HG03460 (cell line): ENCODE results near the gene CLPTM1L.
"Not testable (repeated sequence)": the region's sequence is repeated elsewhere in the genome, so short reads cannot be mapped to it uniquely, and the experiment has no call there.

Experiments
- ATAC-seq: cut with Tn5 transposase; IDR thresholded peaks from one replicate; pipeline ENCODE4 v1.9.1; 2021; ENCODE audit not compliant: unreplicated experiment

CLPTM1L gene

DNA sequence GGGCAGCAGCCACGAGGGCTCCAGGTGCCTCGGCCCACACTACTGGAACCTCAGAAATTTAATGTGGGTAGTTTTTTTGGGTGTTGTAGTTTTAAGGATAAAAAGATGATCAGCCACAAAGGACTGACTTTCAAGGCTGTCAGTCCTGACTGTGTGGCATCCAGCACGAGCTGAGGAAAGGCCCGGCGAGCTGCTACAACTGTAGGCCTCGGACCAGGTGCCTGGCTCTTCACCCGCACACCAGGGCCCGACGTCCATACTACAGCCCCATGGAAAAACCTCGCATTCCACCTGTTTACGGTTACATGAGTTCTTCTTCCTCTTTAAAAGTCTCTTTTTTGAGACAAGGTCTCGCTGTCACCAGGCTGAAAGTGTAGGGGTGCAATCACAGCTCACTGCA, 2.6 kb downstream of the CLPTM1L start:
- no peak for ATAC-seq

DNA sequence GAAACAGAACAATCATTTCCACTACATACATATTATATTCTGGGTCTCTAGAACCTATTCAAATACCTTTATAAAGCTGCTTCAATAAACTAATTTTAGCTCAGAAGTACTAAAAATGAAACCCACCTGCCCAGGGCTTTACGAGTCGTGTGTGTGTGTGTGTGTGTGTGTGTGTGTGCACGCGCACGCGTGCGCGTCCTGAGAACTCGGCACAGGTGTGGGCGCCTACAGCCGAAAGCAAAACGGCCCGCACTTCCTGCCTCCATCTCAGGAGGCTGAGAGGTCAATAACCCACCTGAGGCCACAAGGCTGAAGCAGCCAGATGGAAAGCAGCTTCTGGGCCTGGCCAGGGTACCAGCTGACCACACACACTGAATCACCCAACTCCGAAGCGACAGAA, 3.0 kb downstream of the CLPTM1L start:
- ATAC-seq: no peak

DNA sequence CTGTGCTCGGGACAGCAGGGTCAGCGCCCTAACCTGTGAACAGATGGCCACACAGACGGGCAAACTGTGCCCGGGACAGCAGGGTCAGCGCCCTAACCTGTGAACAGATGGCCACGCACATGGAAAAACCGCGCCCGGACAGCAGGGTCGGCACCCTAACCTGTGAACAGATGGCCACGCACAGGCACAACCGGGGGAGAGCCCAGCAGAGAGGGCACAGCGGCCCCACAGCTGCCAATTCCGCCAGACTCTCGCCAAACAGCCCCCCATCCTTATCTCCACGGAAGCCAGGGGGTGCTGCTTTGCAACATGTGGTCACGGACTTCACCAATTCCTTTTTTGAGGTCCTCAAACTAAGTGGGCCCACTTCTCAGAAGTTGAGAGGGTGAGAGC, 5.1 kb downstream of the CLPTM1L start:
- not testable (repeated sequence) for ATAC-seq

DNA sequence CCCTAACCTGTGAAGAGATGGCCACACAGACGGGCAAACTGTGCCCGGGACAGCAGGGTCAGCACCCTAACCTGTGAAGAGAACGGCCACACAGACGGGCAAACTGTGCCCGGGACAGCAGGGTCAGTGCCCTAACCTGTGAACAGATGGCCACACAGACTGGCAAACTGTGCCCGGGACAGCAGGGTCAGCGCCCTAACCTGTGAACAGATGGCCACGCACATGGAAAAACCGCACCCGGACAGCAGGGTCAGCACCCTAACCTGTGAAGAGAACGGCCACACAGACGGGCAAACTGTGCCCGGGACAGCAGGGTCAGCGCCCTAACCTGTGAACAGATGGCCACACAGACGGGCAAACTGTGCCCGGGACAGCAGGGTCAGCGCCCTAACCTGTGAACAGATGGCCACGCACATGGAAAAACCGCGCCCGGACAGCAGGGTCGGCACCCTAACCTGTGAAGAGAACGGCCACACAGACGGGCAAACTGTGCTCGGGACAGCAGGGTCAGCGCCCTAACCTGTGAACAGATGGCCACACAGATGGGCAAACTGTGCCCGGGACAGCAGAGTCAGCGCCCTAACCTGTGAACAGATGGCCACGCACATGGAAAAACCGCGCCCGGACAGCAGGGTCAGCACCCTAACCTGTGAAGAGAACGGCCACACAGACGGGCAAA, 5.6 kb downstream of the CLPTM1L start:
- ATAC-seq: not testable (repeated sequence)

DNA sequence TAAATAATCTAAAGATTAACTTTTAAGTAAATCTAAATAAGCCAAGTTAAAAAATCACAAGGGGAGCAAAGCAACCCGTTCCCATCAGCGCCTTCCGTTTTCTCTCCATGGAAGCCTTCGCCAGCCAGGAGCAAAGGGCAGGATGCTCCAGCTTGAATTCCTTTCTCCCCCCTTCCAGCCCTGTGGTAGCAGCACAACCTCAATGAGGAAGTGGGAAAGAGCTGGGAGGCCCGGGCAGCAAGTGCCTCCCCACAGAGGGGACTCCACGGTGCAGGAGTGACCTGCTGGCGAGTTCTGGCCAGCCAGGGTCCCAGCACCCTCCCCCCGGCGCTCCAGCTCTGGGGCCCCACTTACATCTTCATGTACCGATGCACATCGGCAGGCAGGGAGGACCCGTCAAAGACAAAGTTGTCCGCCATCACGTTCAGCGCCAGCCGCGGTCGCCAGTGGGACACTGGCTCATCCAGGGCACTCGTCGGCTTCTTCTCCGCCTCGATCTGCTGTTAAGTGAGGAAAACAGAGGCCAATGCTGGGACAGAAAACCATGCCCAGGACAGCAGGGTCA, 6.3 kb downstream of the CLPTM1L start:
- ATAC-seq: no peak

DNA sequence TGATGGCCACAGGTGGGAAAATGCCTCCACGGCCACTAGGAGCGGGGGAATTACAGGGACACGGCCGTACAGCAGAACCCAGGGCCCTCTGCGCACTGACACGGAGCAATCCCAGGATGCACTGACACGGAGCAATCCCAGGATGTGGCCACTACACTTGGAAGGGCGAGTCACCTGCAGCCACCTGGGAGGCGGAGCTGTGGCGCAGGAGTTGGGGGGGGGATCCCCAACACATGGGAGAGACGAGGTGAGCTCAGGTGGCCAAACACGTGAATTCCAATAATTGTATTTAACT, 6.8 kb downstream of the CLPTM1L start:
- no peak for ATAC-seq

DNA sequence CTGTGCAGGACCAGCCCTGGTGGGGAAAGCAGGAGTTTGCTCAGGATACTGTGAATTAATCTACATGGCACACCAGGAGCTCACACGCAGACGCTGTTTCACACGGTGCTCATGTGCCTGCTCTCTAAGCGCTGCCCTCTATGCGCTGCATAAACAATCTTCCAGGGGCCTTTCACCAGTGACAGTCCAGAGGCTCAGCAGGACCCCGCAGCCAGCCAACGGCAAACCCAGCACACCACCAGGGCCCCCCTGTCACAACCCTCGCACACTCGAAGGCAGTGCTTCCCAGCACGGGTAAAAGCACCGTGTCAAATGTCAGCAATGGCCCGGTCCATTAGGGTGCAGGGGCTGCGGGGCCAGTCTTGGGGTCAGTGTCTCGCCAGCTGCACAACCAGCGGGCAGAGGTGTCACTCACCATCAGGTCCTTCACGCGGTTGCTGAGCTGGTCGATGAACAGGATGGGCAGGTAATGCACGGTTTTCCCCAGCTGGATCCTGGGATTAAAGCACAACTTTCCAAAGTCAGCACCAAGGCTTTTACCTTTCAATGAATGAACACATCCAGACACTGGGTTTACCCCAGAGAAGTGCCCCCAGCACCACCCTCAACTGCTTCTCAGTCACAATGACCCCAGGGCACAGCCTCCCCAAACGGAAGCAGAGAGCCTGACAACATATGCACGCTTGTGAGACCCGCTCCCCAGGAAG, 7.3 kb downstream of the CLPTM1L start:
- no peak for ATAC-seq

DNA sequence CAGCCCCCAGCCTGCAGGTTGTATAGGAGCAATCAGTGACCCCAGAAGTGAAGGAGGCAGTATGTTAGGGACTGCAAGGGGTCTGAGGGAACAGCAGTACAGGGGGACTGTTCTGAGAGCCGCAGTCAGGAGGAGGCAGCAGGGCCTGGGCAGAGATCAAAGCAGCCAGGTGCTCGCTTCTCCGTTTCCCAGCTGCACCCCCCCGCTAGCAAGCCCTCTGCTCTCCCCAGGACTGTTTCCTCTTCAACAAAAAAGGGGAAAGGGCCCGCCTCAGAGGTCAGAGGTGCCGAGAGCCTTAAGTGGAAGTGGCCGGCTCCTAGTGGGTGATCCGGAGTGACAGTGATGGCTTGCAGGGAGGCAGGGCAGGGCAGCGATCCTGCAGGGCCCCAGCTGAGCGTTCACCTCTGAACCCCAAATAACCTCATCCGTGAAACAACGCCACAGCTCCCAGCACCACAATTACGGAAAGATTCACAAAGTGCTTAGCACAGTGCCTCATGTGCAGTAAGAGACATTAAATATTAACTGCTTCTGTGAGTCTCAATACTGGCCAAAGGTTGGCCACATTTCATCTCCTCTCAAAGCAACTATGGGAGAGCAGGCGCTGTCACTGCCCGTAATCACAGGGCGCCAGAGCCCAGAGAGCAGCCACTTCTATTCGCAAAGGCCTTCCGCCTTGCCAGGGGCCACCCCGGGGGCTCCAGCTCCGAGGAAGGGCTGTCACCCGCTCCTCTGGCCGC, 8.0 kb downstream of the CLPTM1L start:
- ATAC-seq: no peak

DNA sequence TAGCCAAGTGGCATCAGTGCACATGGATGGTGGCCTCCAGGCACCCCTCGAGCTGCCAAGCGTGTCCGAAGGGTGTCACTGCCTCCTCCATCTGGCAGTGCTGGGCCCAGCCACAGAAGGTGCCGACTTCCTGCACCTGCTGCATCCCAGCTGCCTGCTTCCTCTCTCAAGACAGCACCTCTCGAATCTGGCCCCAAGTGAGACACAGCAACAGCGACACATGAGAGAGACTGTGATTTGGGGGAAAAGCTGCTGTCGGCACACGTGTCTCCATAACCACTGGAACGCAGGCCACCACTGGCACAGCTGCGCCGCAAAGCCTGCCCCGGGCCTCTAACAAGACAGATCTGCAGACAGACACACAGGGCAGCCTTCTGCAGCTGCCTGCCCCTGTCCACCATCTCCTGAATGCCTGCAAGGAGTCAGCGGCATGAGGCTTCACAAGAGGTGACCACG, 8.8 kb downstream of the CLPTM1L start:
- no peak for ATAC-seq

DNA sequence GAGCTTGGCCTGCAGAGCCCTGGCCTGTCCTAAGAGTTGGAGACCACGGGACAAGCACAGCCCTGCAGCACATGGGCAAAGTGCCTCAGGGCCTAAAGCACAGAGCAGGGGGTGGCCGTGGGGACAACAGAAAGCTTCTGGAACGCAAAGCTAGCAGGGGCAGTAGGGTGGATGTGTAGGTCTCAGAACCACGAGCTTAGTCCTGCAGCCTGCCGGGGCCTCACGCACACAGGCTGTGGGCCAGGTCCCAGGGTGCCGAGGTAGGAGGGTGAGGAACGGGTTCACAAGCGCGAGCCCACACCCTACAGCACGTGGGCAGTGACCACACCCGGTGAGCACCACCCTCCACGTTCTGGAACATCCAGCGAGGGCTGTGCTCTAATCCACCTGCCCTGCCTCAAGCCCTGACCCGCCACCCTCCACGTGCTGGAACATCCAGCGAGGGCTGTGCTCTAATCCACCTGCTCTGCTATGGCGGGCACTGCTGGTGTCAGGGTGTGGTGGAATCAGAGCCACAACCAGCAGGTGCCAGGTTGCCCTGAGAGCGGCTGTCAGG, 9.3 kb downstream of the CLPTM1L start:
- ATAC-seq: no peak

DNA sequence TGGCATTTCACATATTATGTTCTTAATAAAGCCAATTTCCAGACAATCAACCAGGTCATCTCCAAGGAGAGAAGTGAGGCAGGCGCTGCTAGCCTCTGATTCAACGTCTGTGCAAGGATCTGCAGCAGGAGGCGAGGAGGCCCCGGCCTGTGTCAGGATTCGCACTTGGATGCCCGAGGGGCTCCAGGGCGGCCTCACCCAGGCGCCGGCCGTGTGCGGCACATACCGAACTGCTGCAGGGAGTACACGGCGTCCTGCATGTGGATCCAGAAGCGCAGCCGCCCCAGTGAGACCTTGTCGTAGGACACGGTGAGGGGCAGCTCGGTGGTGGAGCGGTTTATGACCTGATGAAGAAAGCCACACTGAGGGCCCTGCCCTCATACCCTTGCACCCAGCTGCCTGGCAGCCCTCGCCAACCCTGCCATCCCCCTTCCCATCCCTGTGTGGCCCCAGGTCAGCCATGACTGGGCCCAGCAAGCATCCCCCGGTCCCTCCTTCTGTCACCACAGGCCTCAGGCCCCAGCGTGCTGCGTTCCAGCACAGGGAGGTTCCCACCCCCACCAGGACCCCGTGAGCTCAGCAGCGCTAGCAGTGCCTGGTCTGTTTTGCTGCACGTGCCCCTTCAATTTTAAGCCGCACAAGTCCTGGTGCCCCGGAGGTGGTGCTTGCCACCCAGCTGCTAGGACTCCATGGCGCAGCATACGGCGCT, 9.9 kb downstream of the CLPTM1L start:
- ATAC-seq: no peak

DNA sequence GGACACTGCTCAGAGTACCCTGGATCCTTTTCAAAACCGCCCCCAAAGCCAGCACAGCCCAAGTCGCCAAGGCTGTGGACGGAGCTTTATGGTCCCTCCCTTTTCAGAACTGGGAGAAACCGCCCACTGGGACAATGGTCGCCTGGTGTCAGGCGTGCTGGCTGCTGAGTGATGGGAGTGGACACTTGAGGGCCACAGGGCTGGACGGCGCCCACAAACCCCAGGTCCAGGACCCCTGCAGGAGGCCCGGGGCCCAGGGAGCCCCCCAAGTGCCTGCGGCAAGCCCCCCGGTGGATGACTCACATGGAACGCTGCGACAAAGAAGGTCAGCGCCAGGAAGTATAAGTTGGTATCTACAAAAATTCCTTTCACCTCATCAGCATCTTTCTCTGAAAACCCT, 10.9 kb downstream of the CLPTM1L start:
- no peak for ATAC-seq

DNA sequence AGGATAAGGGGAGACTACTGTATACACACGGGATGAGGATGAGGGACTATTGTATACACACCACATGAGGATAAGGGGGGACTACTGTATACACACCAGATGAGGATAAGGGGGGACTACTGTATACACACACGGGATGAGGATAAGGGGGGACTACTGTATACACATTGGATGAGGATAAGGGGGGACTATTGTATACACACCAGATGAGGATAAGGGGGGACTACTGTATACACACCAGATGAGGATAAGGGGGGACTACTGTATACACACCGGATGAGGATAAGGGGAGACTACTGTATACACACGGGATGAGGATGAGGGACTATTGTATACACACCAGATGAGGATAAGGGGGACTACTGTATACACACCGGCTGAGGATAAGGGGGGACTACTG, 11.6 kb downstream of the CLPTM1L start:
- not testable (repeated sequence) for ATAC-seq

DNA sequence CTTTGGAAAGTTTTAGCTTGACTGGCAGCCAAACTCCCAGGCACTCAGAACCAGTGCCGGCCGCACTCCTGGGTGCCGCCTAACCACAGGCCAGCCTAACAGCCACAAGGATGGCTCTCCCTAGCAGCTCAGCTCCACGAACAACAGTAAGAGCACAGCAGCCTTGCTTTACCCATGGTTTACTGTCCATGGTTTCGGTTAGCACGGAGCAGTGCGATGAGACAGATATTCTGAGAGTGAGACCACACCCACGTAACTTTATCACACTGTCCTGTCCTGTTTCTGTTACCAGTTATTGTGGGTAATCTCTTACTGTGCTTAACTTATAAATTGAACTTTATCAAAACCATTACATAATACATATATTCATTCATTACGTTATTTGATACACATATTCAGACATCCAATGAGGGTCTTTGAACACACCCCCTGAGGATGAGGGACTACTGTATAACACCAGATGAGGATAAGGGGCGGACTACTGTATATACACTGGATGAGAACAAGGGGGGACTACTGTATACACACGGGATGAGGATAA, 12.4 kb downstream of the CLPTM1L start:
- no peak for ATAC-seq

DNA sequence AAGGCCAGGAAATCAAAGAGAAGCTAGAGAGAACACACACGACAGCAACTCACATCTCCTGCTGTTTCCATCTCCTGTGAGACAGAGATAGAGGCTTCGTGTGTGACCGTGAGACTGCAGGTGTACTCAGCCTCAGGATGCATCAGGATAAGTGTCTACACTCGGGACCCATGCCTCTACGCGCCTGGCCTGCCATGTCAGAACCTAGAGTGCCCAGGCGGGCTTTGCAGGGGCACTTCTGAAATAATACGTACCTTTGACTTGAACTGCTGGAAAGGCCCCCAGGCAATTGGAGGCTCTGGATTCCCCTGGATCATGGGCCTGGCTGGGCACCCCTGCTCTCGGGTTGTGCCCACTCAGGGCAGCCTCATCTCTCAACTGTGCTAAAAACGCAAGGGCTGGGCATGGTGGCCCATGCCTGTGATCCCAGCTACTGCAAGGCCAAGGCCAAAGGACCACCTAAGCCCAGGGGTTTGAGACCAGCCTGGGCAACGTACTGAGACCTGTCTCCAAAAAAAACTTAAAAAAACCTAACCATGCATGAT, 13.0 kb downstream of the CLPTM1L start:
- no peak for ATAC-seq

DNA sequence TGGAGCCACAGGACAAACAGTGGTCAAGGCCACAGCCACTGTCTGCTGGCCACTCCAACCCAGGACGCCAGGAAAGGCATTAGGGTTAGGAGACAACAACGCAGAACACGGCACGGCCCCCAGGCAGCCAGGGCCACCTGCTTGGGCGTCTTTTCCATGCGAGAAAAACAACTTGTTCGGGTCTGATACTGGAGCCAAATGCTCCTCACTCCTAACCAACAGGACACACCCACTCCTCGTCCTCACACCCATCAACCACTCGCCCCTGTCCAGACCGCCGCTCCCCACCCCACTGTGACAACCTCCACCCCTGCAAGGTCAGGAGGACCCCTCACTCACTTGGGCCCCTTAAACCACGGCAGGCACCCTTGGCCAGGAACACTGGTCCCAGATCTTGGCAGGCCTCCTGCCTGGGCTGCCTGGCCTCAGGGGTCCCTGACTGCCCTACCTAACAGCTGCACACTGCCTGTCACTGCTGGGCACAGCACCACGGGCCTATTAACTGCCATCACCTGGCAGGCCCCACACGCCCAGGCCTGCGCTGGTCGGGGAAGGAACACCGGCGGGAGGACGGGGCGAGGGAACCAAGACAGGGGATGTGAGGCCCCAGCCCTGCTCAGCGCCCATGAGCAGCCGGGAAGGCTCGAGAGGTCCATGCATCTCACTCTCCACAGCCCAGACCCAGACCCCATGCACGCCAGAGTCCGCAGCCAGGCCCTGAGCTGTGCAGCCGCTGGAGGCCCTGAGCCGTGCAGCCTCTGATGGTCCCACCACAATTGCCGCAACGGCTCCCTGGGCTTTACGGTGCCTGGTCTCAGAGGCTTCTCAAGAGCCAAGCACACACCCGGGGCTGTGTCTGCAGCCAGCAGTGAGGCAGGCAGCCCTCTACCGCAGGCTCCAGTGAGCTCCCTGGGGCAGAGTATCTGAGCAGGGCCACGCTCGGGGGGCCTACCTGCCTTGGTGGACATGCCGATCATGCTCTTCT, 13.8 kb downstream of the CLPTM1L start:
- no peak for ATAC-seq

DNA sequence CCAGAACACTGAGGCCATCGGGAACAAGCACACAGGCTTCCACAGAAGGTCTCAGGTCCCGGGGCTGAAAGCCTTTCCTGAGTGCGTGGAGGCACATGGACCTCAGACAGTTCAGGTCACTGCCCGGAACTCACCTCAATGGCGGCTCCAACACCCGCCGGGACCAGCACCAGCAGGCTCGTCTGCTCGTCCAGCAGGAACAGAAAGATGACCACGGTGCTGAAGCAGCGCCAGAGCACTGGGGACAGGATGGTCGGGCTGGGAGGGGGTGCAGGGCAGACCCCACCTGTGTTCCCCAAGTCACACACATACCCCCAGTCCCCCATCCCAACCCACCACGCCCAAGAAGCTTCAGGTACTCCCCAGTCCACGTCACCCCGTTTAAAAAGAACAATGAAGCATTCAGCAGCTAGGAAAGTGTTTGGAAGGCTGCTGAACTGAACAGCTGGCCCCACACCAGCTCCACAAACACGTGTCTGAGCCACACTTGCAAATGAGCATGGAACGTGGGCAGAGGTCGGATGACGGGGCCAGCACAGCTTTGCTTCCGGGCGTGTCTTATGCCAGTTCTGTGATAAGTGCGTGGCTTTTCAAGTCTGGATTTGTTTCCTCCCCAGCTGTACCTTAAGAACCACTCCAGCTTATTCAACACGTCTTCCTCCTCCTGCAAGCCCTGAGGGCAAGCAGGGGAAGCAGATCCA, 14.6 kb downstream of the CLPTM1L start:
- ATAC-seq: no peak

DNA sequence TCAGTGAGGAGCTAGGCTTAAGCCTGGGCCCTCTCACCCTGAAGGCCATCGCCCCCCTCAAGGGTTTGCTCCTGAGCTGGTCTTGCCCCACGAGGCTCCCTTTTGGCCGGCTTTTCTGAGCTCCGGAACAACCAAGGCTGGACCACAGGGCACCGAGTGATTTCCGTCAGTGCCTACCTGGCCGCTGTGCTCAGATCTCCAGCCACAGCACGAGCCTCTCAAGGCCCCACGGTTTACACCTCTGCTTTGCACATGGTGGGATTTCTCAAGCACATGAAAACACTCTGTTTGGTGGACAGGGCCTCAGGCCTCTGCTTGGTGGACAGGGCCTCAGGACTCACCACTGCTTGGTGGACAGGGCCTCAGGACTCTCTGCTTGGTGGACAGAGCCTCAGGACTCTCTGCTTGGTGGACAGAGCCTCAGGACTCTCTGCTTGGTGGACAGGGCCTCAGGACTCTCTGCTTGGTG, 15.8 kb downstream of the CLPTM1L start:
- ATAC-seq: no peak
